PC-3 (cell line): ENCODE results near the gene CHST14. TPM values are rescaled to one million over a fixed set of nuclear protein-coding genes. Genes with fewer than 3 reads are reported as not detected.

ENCODE experiments used
- ATAC-seq: fragments of 200-7000 bp; cut with Tn5 transposase; 2 replicates; pipeline ENCODE4 v1.9.1; 2020; ENCODE audit warnings: mild to moderate bottlenecking, moderate library complexity
- BruUV-seq: library from RNA; stranded (reverse); fragments of 400-500 nt; replicated peaks from 2 replicates; lab custom pipeline; 2021; lab: Mats Ljungman, UMichigan
- CTCF ChIA-PET: fragments of 300-600 bp; sonication (Branson Sonifier 250); formaldehyde crosslinking; loops from one replicate; lab custom pipeline; 2022; ENCODE audit warnings: antibody characterized with exemption; lab: Charles Lee
- POLR2A ChIA-PET: fragments of 300-600 bp; sonication (Branson Sonifier 250); formaldehyde crosslinking; loops from one replicate; lab custom pipeline; 2022; ENCODE audit warnings: antibody characterized with exemption; ENCODE audit not compliant: unreplicated experiment; lab: Charles Lee
- DNase-seq: peaks from one replicate; pipeline ENCODE4 v3.0.0-alpha.2; 2015
- H2AFZ ChIP-seq: fragments of 300-600 bp; sonication (generic); 2 replicates; pipeline ENCODE4 v1.6.0; 2016; ENCODE audit warnings: antibody characterized with exemption, low read length
- H3F3A ChIP-seq: fragments of 300-600 bp; sonication (generic); one replicate; pipeline ENCODE4 v1.6.0; 2017; ENCODE audit warnings: antibody characterized with exemption, low read length, control low read depth, mild to moderate bottlenecking; ENCODE audit not compliant: unreplicated experiment
- H3K27ac ChIP-seq: fragments of 300-600 bp; sonication (generic); 2 replicates; pipeline ENCODE4 v1.5.1; 2016; ENCODE audit warnings: mild to moderate bottlenecking, low read length
- H3K27me3 ChIP-seq: fragments of 300-600 bp; sonication (generic); 2 replicates; pipeline ENCODE4 v1.6.1; 2016; ENCODE audit warnings: low read length, mixed read lengths
- H3K36me3 ChIP-seq: fragments of 300-600 bp; sonication (generic); 2 replicates; pipeline ENCODE4 v1.6.1; 2016; ENCODE audit warnings: low read depth, mixed run types, low read length, mixed read lengths
- H3K4me1 ChIP-seq: fragments of 300-600 bp; sonication (generic); 2 replicates; pipeline ENCODE4 v1.5.1; 2016; ENCODE audit warnings: low read length; ENCODE audit not compliant: insufficient read depth
- H3K4me2 ChIP-seq: fragments of 300-600 bp; sonication (generic); 2 replicates; pipeline ENCODE4 v1.6.0; 2016; ENCODE audit warnings: low read length
- H3K4me3 ChIP-seq: fragments of 300-600 bp; sonication (generic); 2 replicates; pipeline ENCODE4 v1.5.1; 2016; ENCODE audit warnings: mild to moderate bottlenecking, low read length, mixed read lengths
- H3K79me2 ChIP-seq: fragments of 300-600 bp; sonication (generic); 2 replicates; pipeline ENCODE4 v1.6.1; 2017; ENCODE audit warnings: low read length, mixed read lengths
- H3K9ac ChIP-seq: fragments of 300-600 bp; sonication (generic); 2 replicates; pipeline ENCODE4 v1.6.0; 2016; ENCODE audit warnings: mild to moderate bottlenecking, low read length
- H3K9me2 ChIP-seq: fragments of 300-600 bp; sonication (generic); replicated peaks from 2 replicates; pipeline ENCODE4 v1.6.1; 2016; ENCODE audit warnings: mixed run types, low read length, mixed read lengths
- H3K9me3 ChIP-seq: fragments of 300-600 bp; sonication (generic); 2 replicates; pipeline ENCODE4 v1.6.1; 2016; ENCODE audit warnings: low read length, mixed read lengths
- H4K20me1 ChIP-seq: fragments of 300-600 bp; sonication (generic); 2 replicates; pipeline ENCODE4 v1.6.1; 2016; ENCODE audit warnings: low read length, mixed read lengths
- EZH2 ChIP-seq: fragments of 300-600 bp; sonication (generic); IDR thresholded peaks from one replicate; pipeline ENCODE4 v1.6.1; 2017; ENCODE audit warnings: antibody characterized with exemption, mild to moderate bottlenecking, low read length; ENCODE audit not compliant: unreplicated experiment
- EZH2phosphoT487 ChIP-seq: fragments of 300-600 bp; sonication (generic); IDR thresholded peaks from 2 replicates; pipeline ENCODE4 v1.6.1; 2018; ENCODE audit warnings: mild to moderate bottlenecking, antibody characterized with exemption, low read length, borderline replicate concordance
- intact Hi-C: fragments of 100-400 bp; cut with micrococcal nuclease; formaldehyde crosslinking; loops from 2 replicates; pipeline ENCODE4 v1.9.0; 2023
- total RNA-seq: library from RNA; depleted of rRNA; stranded (reverse); fragments of >200 nt; gene quantifications from 2 replicates; pipeline ENCODE4 v1.2.3, GENCODE V29; 2014
- TF ChIP-seq, protein P1 (sequence below): fragments of 300-600 bp; sonication (generic); conservative IDR thresholded peaks from 2 replicates; pipeline ENCODE4 v1.5.1; 2017; ENCODE audit warnings: antibody characterized with exemption, low read depth, mild to moderate bottlenecking, low read length

The CHST14 gene
- total RNA-seq, 1 experiment from 2014 or later = 13.0 TPM

DNA sequence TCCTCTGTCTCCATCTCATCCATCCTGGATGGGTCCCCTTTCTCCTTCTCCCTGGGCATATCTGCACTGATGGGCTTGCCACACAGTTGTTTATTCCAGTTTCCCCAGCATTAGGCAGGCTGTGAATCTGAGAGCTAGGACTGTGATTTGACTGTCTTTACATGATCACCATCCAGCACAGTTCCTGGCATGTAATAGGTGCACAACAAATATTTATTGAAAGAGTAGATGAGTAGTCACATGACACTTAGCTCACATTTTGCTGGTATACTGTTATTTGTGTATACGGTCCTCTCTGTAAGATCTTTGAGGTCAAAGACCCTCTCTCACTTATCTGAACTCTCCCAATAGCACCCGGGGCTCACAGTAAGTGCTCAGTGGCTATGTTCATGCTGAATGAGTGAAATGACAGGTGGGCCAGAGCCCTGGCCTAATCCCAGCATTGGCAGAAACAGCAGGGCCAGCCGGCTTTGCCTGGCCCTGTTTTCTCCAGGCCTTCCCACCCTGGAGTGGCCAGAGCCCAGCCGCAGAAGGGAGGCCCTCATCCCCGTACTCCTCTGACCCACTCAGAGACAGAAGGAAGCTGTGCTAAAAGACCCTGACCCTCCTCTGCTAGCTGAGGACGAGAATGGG, 46.2 kb upstream of the CHST14 start:
- no peak overlapping the region for H3K27ac ChIP-seq
- H3F3A ChIP-seq = peaks cover 9% of the 10 kb centered on the region
- no peak overlapping the region for H3K4me3 ChIP-seq
- no peak overlapping the region for H3K4me2 ChIP-seq
- ChIA-PET POLR2A (interaction anchor here (0.5 kb wide), 2 partner anchors 16 to 42 kb away, joined by 3 to 4 read pairs; partner anchors contain the start of gene KNSTRN), CTCF (no interaction called here)
- no peaks in the 10 kb centered on the region for H3K36me3 ChIP-seq
- H2AFZ ChIP-seq = no peak overlapping the region
- DNase-seq (no peak), ATAC-seq (no peak)
- H3K79me2 ChIP-seq = no peaks in the 10 kb centered on the region
- peaks cover 23% of the 10 kb centered on the region for H3K4me1 ChIP-seq
- H4K20me1 ChIP-seq = no peaks in the 10 kb centered on the region
- no TSS peak for BruUV-seq
- TF ChIP-seq, protein P1, sequence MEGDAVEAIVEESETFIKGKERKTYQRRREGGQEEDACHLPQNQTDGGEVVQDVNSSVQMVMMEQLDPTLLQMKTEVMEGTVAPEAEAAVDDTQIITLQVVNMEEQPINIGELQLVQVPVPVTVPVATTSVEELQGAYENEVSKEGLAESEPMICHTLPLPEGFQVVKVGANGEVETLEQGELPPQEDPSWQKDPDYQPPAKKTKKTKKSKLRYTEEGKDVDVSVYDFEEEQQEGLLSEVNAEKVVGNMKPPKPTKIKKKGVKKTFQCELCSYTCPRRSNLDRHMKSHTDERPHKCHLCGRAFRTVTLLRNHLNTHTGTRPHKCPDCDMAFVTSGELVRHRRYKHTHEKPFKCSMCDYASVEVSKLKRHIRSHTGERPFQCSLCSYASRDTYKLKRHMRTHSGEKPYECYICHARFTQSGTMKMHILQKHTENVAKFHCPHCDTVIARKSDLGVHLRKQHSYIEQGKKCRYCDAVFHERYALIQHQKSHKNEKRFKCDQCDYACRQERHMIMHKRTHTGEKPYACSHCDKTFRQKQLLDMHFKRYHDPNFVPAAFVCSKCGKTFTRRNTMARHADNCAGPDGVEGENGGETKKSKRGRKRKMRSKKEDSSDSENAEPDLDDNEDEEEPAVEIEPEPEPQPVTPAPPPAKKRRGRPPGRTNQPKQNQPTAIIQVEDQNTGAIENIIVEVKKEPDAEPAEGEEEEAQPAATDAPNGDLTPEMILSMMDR = no peak
- TF ChIP-seq EZH2 = no peak
- no peak for TF ChIP-seq EZH2phosphoT487
- intact Hi-C loops = no loop called here
- H3K9ac ChIP-seq = no peak overlapping the region
- H3K9me3 ChIP-seq = no peaks in the 10 kb centered on the region
- H3K9me2 ChIP-seq = no peaks in the 10 kb centered on the region
- no peaks in the 10 kb centered on the region for H3K27me3 ChIP-seq

DNA sequence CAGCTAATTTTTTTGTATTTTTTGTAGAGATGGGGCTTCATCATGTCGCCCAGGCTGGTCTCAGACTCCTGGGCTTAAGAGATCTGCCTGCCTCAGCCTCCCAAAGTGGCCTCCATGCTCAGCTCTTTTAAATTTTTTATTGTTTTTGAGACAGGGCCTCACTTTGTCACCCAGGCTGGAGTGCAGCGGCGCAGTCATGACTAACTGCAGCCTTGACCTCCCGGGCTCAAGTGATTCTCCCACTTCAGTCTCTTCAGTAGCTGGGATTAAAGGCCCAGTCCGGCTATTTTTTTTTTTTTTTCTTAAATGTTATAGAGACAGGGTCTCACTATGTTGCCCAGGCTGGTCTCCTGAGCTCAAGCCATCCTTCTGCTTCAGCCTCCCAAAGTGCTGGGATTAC, 45.1 kb upstream of the CHST14 start:
- H3K79me2 ChIP-seq = no peaks in the 10 kb centered on the region
- ChIA-PET POLR2A (no interaction called here), CTCF (no interaction called here)
- H3K4me2 ChIP-seq = no peak overlapping the region
- no peaks in the 10 kb centered on the region for H3K36me3 ChIP-seq
- peaks cover under 1% of the 10 kb centered on the region for H3F3A ChIP-seq
- TF ChIP-seq, protein P1 = no peak
- no peak for TF ChIP-seq EZH2
- TF ChIP-seq EZH2phosphoT487 = no peak
- no peak for DNase-seq
- H4K20me1 ChIP-seq = no peaks in the 10 kb centered on the region
- no peak overlapping the region for H2AFZ ChIP-seq
- no peak overlapping the region for H3K27ac ChIP-seq
- H3K9ac ChIP-seq = no peak overlapping the region
- H3K27me3 ChIP-seq = no peaks in the 10 kb centered on the region
- no peaks in the 10 kb centered on the region for H3K9me2 ChIP-seq
- H3K4me3 ChIP-seq = no peak overlapping the region
- BruUV-seq = no TSS peak
- peaks cover 14% of the 10 kb centered on the region for H3K4me1 ChIP-seq
- intact Hi-C loops = no loop called here
- ATAC-seq = no peak
- H3K9me3 ChIP-seq = no peaks in the 10 kb centered on the region

DNA sequence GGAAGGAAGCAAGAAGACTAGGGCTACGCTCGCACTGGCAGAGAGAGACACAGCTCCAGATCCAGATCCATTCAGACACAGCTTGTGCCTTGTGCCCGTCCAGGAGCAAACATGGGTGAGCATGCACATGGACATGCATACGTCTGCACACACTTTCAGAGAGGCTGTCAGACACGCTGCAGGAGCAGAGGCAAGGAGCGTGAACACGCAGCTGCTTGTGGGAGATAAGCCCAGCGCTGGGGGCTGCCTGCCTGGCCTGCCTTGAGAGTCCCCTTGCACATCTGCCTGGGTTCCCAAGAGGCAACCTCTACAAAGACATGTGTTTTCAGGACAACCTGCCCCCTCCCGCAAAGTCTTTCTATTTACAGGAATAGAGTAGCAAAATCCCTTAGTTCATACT, 43.6 kb upstream of the CHST14 start:
- no peaks in the 10 kb centered on the region for H3K9me3 ChIP-seq
- ChIA-PET POLR2A (no interaction called here), CTCF (interaction anchor here (0.7 kb wide), 1 partner anchor 12 kb away, joined by 3 read pairs; no protein-coding TSS in a partner anchor)
- H3K36me3 ChIP-seq = no peaks in the 10 kb centered on the region
- H3K79me2 ChIP-seq = no peaks in the 10 kb centered on the region
- no peak overlapping the region for H3K4me2 ChIP-seq
- no peak for TF ChIP-seq EZH2
- no peak for TF ChIP-seq EZH2phosphoT487
- TF ChIP-seq, protein P1 = no peak
- no peaks in the 10 kb centered on the region for H3F3A ChIP-seq
- DNase-seq (no peak), ATAC-seq (no peak)
- H4K20me1 ChIP-seq = no peaks in the 10 kb centered on the region
- H3K27me3 ChIP-seq = no peaks in the 10 kb centered on the region
- no TSS peak for BruUV-seq
- no peak overlapping the region for H3K27ac ChIP-seq
- intact Hi-C loops = no loop called here
- no peak overlapping the region for H2AFZ ChIP-seq
- no peaks in the 10 kb centered on the region for H3K9me2 ChIP-seq
- H3K9ac ChIP-seq = no peak overlapping the region
- no peak overlapping the region for H3K4me3 ChIP-seq
- no peaks in the 10 kb centered on the region for H3K4me1 ChIP-seq
